NCI-H226 (cell line): ENCODE data around the gene PTPN4.
A peak's percentile ranks its signal among the peaks of the same experiment; 100 is the strongest.

Experiments used
- DNase-seq: peaks from one replicate; pipeline ENCODE4 v3.0.0-alpha.2; 2015

Gene PTPN4

GRCh38 chr2:119735565-119735964 is 24.2 kb upstream of the PTPN4 start:
- no peak for DNase-seq

- no peak for DNase-seq
Observed at GRCh38 chr2:119736021-119736420, 23.7 kb upstream of the PTPN4 start.

- DNase-seq, result no peak
Observed at GRCh38 chr2:119739580-119740255, 20.0 kb upstream of the PTPN4 start.

- no peak for DNase-seq
Observed at GRCh38 chr2:119741001-119741400, 18.7 kb upstream of the PTPN4 start.

GRCh38 chr2:119741868-119742267 is 17.9 kb upstream of the PTPN4 start:
- DNase-seq, result no peak

GRCh38 chr2:119744335-119744939 is 15.3 kb upstream of the PTPN4 start:
- peak; percentile 35 for DNase-seq

- DNase-seq, result no peak
Observed at GRCh38 chr2:119745566-119745965, 14.2 kb upstream of the PTPN4 start.

- no peak for DNase-seq
Observed at GRCh38 chr2:119746836-119747686, 12.7 kb upstream of the PTPN4 start.

- no peak for DNase-seq
Observed at GRCh38 chr2:119748135-119748534, 11.6 kb upstream of the PTPN4 start.

- DNase-seq, result peak; percentile 5
Observed at GRCh38 chr2:119749477-119750012, 10.2 kb upstream of the PTPN4 start.

- no peak for DNase-seq
Observed at GRCh38 chr2:119751706-119752105, 8.0 kb upstream of the PTPN4 start.

- DNase-seq, result no peak
Observed at GRCh38 chr2:119753041-119753929, 6.4 kb upstream of the PTPN4 start.

GRCh38 chr2:119753930-119754321 is 5.8 kb upstream of the PTPN4 start:
- DNase-seq, result no peak

- no peak for DNase-seq
Observed at GRCh38 chr2:119755906-119756305, 3.8 kb upstream of the PTPN4 start.

GRCh38 chr2:119756837-119757236 is 2.9 kb upstream of the PTPN4 start:
- peak; percentile 57 for DNase-seq

GRCh38 chr2:119758881-119759450 is 756 bp upstream of the PTPN4 start:
- DNase-seq, result no peak

GRCh38 chr2:119760237-119760955 is 674 bp downstream of the PTPN4 start:
- DNase-seq, result no peak

- no peak for DNase-seq
Observed at GRCh38 chr2:119760956-119761275, 1.2 kb downstream of the PTPN4 start.

GRCh38 chr2:119764832-119765231 is 5.1 kb downstream of the PTPN4 start:
- no peak for DNase-seq

- DNase-seq, result no peak
Observed at GRCh38 chr2:119765433-119766002, 5.8 kb downstream of the PTPN4 start.

- no peak for DNase-seq
Observed at GRCh38 chr2:119766944-119767343, 7.2 kb downstream of the PTPN4 start.
